Cardiac muscle cell (in vitro differentiated cells and primary cell): ENCODE results near the gene IL5RA. TPM values are rescaled to one million over a fixed set of nuclear protein-coding genes. Genes with fewer than 3 reads are reported as not detected.

ENCODE experiments used
- DNase-seq, 2 donors: peaks; one replicate each; pipeline versions ENCODE4 v3.0.0 to v3.0.0-alpha.2; 2010 to 2017; ENCODE audit warnings: low read depth in 1 of 2, low spot score in 1 of 2
- H3K27ac ChIP-seq: fragments of 200-600 bp; sonication (generic); 2 replicates; pipeline ENCODE4 v1.5.1; 2016
- H3K27me3 ChIP-seq: fragments of 200-600 bp; sonication (generic); 2 replicates; pipeline ENCODE4 v1.6.0; 2016; ENCODE audit warnings: control low read depth
- H3K36me3 ChIP-seq: fragments of 200-600 bp; sonication (generic); 2 replicates; pipeline ENCODE4 v1.5.1; 2016; ENCODE audit warnings: control low read depth
- H3K4me1 ChIP-seq: fragments of 200-600 bp; sonication (generic); 2 replicates; pipeline ENCODE4 v1.8.1; 2017; ENCODE audit warnings: low read depth, mild to moderate bottlenecking, mixed run types
- H3K4me3 ChIP-seq: fragments of 200-600 bp; sonication (generic); 2 replicates; pipeline ENCODE4 v1.5.1; 2016; ENCODE audit warnings: mild to moderate bottlenecking
- H3K9me3 ChIP-seq: fragments of 200-600 bp; sonication (generic); 2 replicates; pipeline ENCODE4 v1.5.1; 2017; ENCODE audit warnings: low read depth, mild to moderate bottlenecking, control low read depth
- CTCF ChIP-seq: IDR thresholded peaks from 2 replicates; pipeline ENCODE4 v1.5.1; 2012; ENCODE audit warnings: low read depth, mild to moderate bottlenecking, low read length
- polyA plus RNA-seq: library from polyadenylated mRNA; unstranded; fragments of >200 nt; fragmentation: Nextera tagmentation; extraction: Ambion mirVana; gene quantifications from 2 replicates; pipeline ENCODE4 v1.2.1, GENCODE V29; 2016
- total RNA-seq: library from RNA; depleted of rRNA; stranded (reverse); fragments of >200 nt; gene quantifications from 2 replicates; pipeline ENCODE4 v1.2.3, GENCODE V29; 2016

IL5RA gene
- total and polyA plus RNA-seq, 2 experiments from 2014 or later, result not detected

GRCh38 chr3:3097958-3098357 is 12.2 kb downstream of the IL5RA start:
- Histone ChIP-seq H3K27me3 (no peaks in the 10 kb centered on the region), H3K4me3 (no peak overlapping the region), H3K4me1 (no peaks in the 10 kb centered on the region), H3K9me3 (no peaks in the 10 kb centered on the region), H3K36me3 (no peaks in the 10 kb centered on the region), H3K27ac (no peak overlapping the region)
- DNase-seq, result no peak
- no peak for TF ChIP-seq CTCF

DNA sequence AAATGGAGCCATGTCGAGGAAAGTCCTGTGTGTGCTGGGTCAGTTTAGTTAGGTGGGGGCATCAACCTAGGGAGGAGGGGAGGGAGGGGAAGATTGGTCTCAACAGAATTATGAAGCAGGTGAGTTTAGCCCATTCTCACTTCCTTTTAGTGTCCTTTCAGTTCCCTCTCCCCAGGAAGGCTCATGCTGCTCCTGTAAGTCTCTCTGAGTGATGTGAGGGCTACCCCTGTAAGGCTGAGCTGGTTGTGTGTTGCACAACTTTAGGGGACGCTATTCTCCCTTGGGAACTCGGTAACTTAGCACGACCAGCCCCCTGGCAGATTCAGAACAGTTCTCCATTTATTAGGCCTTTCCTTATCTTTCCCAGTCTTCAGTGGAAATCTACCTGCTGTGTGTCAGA is 21.2 kb downstream of the IL5RA start:
- H3K27ac ChIP-seq, result no peak overlapping the region
- no peak for DNase-seq
- H3K9me3 ChIP-seq, result no peaks in the 10 kb centered on the region
- H3K36me3 ChIP-seq, result no peaks in the 10 kb centered on the region
- no peak for TF ChIP-seq CTCF
- no peaks in the 10 kb centered on the region for H3K4me1 ChIP-seq
- H3K27me3 ChIP-seq, result no peaks in the 10 kb centered on the region
- no peak overlapping the region for H3K4me3 ChIP-seq

GRCh38 chr3:3087716-3088465 is 22.3 kb downstream of the IL5RA start:
- H3K27ac ChIP-seq, result no peak overlapping the region
- H3K9me3 ChIP-seq, result no peaks in the 10 kb centered on the region
- no peak overlapping the region for H3K4me3 ChIP-seq
- H3K27me3 ChIP-seq, result no peaks in the 10 kb centered on the region
- no peak for DNase-seq
- no peaks in the 10 kb centered on the region for H3K4me1 ChIP-seq
- no peak for TF ChIP-seq CTCF
- H3K36me3 ChIP-seq, result no peaks in the 10 kb centered on the region

DNA sequence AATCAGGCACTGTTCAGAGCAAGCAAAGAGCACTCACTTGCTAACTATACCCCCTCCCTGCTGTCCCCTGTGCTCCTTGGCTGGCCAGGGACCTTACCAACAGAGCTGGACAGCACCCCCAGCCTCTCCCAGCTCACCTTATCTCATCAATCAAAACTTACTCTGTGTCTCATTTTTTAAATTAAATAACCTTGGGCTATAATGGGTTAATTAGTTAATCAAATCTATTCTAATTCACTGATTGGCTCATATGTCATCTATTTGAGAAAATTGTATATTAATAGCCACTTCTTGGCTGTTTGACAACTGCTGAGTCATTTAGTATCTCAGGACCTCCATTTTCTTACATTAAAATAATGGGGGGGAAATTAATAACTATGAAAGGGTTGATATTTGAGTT is 22.9 kb downstream of the IL5RA start:
- no peaks in the 10 kb centered on the region for H3K4me1 ChIP-seq
- no peak for TF ChIP-seq CTCF
- H3K4me3 ChIP-seq, result no peak overlapping the region
- no peak for DNase-seq
- no peaks in the 10 kb centered on the region for H3K27me3 ChIP-seq
- H3K36me3 ChIP-seq, result no peaks in the 10 kb centered on the region
- H3K9me3 ChIP-seq, result no peaks in the 10 kb centered on the region
- H3K27ac ChIP-seq, result no peak overlapping the region

- H3K9me3 ChIP-seq, result no peaks in the 10 kb centered on the region
- H3K4me3 ChIP-seq, result no peak overlapping the region
- H3K4me1 ChIP-seq, result no peaks in the 10 kb centered on the region
- H3K27me3 ChIP-seq, result no peaks in the 10 kb centered on the region
- no peak for TF ChIP-seq CTCF
- DNase-seq, result no peak
- H3K36me3 ChIP-seq, result no peaks in the 10 kb centered on the region
- H3K27ac ChIP-seq, result no peak overlapping the region
Observed at GRCh38 chr3:3086239-3086638, 23.9 kb downstream of the IL5RA start.
